GM18511 (cell line): ENCODE results near the gene NAV3.
A peak's percentile ranks its signal among the peaks of the same experiment; 100 is the strongest.

ENCODE experiments used
- ATAC-seq: cut with Tn5 transposase; IDR thresholded peaks from one replicate; pipeline ENCODE4 v1.9.1; 2021; ENCODE audit warnings: mild to moderate bottlenecking, moderate library complexity; ENCODE audit not compliant: unreplicated experiment

The NAV3 gene

DNA sequence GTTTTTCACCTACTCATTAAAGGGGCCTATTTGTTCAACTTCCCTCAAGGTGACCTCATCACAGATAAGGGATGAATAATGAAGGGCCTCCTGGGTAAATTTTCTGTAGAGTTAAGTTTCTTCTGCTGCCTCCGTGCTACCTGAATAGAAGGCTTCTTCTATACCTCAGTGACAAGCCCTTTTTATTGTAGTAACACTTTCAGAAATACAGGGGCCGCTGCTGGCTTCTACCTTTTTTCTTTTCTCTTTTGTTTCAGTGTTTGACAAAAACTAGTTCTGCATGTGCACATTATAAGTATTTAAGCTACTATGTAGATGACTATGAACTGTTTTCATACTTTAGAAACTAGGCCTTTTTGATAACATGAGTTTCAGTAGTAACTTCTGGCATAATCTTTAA is 207.0 kb downstream of the NAV3 start:
- ATAC-seq, result no peak

DNA sequence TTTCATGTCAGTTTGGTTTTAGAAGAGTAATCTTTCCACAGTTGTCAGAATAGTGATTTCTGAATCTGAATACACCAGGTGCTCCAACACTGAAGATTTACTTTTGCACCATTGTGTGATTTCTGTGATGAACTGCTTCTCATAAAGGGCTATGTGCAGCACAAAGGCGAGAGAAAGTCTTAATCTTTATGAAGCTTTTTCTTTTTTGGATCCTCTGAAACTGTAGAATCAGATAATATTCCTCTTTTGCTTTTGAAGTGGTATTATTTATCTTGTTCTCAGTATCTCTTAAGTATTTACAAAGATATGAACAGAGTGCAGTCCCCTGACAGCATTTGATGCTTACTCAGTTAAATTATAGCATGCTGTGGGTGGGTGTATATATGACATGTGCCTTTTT is 207.8 kb downstream of the NAV3 start:
- ATAC-seq, result no peak

DNA sequence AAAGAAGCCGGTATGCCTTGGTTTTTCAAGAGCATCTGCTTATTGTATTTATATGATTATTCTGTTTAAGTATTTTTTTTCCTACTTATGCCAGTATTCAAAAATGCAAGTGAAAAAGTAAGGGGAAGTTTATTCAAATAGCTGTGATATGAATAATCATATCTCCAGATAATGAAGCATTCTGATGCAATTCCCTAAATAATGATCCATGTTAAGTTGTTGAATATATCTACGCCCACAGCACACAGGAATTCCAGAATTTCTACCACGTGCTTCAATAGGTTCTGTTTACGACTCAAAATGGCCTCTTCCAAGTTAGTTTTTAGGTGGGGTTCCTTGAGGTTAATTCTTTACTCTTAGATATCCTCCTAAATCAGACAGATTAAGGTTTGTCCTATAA is 208.3 kb downstream of the NAV3 start:
- no peak for ATAC-seq

DNA sequence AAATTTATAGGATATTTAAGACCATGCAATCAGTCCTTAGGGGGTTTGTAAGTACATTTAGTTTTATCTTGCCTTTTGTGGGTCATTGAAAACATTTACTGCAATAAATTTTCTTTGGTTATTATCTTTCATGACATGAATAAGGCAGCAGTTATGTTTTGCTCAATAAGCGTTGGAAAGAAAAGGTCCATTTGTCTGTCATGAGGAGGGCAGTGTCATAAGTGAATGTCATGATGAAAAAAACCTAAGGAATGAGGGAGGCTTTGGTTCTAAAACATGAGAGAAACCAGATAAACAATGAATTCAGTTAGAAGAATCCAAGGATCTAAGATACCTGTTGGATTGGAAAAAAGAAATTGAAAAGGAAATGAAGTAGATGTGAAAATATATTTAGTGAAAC is 209.4 kb downstream of the NAV3 start:
- no peak for ATAC-seq

DNA sequence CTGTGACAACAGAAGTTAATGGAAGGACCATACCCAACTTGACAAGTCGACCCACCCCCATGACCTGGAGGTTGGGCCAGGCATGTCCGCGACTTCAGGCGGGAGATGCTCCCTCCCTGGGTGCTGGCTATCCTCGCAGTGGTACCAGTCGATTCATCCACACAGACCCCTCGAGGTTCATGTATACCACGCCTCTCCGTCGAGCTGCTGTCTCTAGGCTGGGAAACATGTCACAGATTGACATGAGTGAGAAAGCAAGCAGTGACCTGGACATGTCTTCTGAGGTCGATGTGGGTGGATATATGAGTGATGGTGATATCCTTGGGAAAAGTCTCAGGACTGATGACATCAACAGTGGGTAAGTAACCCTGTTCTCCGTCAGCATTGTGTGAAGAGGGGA is 220.1 kb downstream of the NAV3 start:
- no peak for ATAC-seq

DNA sequence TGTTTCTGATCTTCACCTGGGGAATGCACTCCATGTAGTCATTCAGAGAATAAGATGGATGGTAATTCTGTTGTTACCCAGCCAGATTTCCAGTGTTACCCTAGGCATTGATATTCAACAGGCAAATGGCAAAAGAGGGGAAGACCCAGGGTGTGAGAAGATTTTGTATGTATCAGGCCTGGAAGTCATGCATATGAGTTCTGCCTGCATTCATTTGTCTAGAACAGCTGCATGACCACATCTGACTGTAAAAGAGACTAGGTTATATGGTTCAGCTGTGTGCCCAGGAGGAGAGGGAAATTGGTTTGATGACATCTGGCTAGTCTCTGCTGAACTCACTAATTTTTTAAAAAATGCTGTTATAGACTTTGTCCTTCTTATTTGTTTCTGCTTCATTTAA is 224.9 kb downstream of the NAV3 start:
- no peak for ATAC-seq

DNA sequence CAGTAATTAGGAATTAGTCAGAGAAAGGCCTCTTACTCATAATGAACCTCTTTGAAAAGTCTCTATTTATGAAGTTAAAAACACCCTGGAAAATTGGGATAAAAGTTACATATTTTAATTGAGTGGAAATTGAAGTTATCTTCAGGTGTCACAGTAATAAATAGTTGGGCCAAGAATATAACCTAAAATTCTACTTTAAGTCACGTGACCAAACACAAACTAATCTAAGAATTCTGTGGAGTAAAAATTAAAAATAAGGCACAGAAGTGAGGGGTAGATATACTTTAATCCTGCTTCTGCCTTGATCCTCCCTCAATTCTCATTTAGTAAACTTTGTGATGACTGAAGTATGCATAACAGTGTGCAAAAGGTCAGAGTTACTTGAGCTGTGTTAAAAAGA is 226.4 kb downstream of the NAV3 start:
- ATAC-seq, result no peak

DNA sequence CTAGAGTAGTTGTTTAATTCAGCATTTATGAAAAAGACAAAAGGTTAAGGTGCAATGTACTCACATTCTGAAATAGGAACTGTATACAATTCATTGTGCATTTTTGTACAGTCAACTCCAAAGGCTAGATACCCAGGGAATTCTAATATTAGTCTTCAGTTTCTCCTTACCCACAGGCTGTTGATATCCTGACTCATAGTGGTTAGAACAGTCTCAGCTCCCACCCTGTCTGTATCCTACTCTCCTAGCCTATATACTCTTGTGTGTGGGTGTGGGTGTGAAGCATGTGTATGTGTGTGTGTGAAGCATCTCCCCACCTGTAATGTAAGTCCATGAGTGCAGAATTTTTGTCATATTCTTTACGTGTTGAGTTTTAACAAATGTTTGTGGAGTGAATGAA is 229.5 kb downstream of the NAV3 start:
- no peak for ATAC-seq

DNA sequence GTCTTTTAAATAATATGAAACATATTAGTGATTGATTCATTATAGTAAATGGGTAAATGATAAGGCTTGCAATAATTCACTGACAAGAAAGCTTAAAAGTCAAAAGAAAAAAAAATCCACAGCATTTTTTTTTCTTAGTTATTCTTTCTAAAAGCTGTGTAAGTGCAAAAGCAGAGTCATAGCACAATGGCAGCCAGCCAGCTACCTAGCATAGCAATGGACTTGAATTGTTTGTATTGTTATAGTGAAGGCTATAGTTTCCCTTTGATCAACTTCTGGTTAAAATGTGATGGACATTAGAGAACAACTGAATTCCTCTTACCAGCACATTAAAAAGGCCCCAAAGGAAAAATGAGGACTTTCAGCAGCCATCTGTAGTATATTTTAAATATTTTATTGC is 232.1 kb downstream of the NAV3 start:
- ATAC-seq, result no peak

DNA sequence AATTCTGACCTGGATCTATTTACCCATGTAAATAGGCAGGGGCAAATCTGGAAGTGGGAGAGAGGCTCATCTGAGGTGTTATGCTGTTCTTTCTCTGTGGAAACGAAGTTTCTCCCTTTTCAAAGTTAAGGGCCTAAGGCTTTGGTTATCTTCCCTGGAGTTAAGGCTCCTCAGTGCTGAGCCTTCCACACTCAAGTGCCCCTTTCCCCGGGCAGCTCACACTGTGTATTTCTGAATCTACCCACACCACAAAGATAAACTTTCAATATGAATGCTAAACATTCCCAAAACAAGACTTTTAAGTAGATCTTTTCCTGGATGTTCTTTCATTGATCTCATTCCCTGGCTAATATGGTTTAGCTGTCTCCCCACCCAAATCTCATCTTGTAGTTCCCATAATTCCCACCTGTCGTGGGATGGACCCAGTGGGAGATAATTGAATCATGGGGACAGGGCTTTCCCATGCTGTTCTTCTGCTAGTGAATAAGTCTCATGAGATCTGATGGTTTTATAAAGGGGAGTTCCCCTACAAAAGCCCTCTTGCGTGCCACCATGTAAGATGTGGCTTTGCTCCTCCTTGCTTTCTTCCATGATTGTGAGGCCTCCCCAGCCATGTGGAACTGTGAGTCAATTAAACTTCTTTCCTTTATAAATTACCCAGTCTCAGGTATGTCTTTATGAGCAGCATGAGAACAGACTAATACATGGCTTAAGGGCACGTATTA is 251.1 kb downstream of the NAV3 start:
- ATAC-seq, result no peak

DNA sequence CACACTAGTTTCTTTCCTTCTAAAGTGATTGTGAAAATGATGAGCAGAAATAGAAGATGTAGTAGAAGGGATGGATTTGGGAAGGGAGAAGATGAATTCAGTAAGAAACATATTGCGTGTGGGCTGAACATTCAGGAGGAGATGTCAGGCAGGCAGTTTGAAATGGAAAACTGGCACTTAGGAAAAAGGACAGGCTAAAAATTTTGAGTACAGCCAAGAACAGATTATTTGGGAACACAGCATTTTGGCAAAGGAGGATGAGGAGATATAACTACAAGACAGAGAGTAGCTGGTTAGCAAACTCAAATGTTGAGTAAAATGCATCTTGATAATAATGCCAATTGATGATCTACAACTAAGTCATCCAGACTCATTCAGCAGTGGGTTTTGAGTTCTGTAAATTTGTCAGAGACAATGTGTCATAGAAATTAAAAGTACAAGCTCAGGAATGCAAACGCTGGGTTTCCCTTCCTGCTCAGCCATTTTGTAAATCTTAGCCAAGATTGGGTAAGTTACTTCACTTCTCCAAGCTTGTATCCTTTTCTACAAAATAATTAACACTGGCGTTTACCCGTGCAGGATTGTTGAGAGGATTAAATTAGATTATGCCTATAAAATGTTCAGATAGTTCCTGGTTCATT is 255.0 kb downstream of the NAV3 start:
- no peak for ATAC-seq

DNA sequence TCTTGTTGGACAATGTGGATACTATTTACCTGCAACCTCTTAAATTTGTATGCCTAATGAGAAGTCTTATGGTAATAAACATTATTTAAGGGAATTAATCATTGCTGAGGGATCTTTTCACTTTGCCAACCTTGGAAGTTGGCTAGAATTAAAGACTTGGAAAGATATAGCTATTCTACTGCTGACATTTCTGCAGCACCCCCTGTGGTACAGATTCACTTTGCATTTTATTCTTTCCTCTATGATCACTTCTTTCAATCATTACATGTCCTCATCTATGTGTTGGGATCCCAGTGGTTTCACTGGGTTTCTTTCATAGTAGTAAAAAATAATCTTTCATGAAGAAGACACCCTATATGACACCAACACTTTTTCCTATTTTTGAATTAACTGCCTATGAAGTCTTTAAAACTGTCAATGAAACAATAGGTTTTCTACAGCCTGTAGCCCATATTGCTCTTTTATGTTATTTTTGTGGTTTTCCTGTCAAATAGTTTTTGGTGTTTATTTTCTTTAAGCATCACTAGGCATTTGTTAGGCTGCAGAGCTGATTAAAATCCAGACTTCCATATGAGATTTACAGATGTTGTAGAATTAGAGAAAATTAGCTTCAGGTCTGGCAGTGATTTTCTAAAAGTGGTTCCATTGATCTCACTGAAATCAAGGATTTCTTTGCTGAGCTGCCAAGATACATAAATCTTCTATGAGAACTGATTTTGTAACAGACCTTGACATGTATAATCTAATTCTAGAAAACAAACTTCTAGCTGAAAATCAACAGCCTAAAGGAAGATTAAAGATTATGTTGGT is 256.1 kb downstream of the NAV3 start:
- ATAC-seq, result no peak

DNA sequence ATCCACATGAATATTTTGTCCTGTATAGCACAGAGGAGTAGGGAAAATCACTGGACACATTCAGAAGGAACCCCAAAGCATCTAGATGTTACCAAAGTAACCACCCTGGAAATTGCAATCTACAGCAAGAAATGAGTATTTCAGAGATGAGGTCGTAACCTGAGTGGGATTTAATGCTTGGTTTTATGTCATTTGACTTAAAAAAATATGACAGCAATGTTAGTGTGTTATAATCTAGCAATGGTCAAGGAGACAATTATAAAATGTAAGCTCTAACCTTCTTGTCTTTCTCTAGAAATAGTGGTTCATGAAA is 256.6 kb downstream of the NAV3 start:
- no peak for ATAC-seq

DNA sequence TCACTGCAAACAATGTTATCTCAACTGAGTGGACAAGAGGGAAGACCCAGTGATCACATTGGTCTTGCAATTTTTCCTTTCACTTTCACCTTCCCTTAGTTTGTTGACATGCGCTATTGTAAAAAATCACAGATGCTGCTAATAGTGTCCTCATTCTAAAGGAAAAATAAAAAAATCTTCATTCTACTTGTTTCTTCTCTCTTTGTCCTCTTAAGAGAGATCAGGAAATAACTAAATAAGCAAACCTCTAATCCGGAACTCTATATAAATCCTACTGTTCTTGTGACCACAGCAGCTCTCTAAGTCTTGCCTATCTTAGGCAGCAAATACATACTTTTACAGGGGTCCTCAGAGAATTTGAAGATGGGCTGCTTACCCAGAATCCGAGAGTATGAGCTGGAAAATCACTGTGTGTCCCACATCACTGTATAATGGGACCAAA is 257.7 kb downstream of the NAV3 start:
- peak; percentile 85 for ATAC-seq

DNA sequence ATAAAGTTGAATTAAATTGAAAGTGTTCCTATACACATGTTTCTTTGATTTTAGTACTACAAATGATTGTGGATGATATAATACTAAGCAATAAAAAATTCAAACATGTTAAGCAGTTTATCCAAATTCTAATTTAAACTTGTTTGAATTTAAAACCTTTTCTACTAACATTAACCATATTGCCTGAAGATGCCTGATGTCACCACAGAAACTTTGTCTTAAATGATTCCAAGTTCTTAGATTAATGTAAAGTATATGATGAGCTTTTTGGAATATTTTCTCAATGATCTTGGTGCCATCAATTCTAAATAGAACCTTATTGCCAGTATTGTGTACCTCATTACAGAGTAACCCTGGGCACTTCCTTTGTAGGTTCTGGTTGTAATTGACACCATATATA is 259.6 kb downstream of the NAV3 start:
- ATAC-seq, result no peak

DNA sequence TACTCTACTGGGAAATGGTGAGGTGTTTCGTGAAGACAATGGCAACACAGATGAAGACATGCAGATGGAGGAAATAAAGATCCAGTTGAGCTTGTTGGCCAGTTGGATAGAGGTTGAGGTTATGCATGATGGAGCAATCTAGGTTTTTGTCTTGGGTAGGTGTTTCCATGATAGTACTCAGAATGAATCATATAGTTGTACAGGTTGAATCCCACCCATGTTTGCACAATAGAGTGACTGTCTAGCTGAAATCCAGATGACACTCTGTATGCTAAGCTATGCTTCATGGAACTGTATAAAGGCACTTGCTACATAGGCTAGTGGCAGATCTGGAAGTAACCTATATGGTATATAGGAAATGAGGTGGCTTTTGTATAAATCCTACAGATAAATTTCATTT is 264.9 kb downstream of the NAV3 start:
- no peak for ATAC-seq

DNA sequence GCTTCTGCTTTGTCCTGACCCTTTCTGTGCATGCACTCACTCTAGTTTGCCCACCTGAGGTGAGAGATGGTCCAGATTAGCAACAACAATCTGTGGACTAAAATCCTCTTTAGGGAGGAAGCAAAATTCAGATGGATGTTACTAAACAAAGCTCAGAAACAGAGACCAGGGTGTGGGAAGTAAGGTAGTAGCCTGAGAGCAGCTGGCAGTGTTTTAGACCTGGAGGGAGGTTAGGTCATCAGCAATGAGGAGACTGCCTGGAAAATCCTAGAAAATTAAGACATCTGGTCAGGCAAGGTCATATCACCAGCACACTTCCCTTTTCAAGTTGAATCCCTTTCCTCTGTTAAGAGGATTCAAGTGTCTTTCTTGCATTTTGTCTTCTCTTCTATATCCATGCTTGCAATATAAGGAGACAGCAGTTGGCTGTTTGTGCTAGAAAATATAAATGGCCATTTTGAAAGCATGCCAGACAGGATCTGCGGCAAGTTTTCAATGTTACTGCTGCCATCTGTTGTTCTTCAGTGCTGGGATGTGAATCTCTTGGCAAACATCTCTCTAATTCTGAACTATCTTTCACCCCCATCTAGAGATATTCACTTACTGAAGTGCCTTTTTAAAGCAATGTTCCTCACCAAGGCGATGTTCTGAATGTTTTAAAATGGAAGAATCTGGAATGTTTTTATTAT is 266.4 kb downstream of the NAV3 start:
- no peak for ATAC-seq

DNA sequence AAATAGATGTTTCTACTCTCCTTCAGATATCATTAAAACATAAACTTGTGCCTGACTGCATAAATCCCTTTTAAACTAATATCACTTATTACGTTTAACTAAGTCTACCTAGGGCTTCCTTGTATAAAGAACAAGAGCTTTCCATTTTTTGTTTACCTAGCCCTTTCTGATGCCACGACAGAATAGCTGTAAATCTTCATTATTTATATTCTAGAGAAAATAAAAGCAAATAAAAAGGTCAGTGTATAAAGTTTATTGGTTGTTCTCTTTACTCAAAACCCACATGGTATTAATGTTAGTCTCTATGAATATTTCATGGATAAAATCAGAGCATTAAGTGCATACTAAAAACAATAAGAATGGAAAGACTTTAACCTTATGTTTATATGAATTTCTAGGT is 269.1 kb downstream of the NAV3 start:
- no peak for ATAC-seq

DNA sequence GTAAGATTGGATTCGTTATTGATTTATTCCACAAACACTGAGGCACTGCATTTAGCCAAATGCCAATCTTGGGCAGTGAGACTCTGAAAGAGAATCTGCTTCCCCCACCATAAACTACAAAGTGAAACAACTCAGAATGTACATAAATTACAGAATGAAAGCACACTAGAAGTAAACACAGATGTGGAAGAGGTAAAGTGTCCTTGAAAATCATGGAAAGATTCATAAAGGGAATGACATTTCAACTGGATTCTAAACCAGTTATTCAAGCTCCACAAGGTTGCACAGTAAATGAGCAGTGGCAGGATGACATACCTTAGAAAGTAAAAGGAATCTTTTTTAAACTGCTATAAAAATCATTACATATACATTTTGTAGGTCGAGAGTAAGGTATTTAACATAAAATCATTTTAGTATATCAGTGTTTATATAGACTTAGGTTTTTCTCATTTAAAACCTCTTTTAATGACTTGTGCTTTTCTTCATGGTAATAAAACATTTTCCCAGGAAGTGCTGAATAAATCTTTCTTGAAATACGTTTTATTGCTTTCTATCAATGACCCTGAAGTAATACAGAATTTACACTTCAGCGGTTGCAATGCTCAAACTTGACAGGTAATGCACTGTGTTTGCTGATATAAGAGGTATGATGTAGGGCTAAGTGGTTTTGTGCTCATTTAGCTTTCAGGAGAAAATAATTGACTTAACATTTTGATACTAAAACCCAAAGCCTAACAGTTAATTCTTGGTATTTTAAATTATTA is 270.6 kb downstream of the NAV3 start:
- no peak for ATAC-seq

DNA sequence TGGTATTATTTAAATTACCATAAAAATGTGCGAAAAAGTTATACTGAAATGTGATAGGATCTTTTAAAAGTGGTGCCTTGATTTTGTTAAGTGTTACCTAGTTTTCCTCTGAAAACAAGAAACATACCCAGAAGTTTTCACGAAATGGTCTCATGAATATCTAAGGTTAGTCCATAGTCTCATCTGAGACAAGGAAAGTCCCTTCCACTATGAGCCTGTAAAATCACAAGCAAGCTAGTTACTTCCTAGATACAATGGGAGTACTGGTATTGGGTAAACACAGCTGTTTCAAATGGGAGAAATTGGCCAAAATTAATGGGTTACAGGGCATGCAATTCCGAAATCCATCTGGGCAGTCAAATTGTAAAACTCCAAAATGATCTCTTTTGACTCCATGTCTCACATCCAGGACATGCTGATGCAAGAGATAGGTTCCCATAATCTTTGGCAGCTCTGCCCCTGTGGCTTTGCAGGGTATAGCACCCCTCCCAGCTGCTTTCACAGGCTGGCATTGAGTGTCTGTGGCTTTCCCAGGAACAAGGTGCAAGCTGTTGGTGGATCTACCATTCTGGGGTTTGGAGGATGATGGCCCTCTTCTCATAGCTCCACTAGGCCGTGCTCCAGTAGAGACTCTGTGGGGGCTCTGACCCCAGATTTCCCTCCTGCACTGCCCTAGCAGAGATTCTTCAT is 271.4 kb downstream of the NAV3 start:
- ATAC-seq, result no peak
